GM21526 (cell line): Measurements from ENCODE around the gene VPS26A.

Experiments
- ATAC-seq: cut with Tn5 transposase; IDR thresholded peaks from one replicate; pipeline ENCODE4 v1.9.1; 2021; ENCODE audit warnings: moderate library complexity; ENCODE audit not compliant: unreplicated experiment, low FRiP score

Gene VPS26A

DNA sequence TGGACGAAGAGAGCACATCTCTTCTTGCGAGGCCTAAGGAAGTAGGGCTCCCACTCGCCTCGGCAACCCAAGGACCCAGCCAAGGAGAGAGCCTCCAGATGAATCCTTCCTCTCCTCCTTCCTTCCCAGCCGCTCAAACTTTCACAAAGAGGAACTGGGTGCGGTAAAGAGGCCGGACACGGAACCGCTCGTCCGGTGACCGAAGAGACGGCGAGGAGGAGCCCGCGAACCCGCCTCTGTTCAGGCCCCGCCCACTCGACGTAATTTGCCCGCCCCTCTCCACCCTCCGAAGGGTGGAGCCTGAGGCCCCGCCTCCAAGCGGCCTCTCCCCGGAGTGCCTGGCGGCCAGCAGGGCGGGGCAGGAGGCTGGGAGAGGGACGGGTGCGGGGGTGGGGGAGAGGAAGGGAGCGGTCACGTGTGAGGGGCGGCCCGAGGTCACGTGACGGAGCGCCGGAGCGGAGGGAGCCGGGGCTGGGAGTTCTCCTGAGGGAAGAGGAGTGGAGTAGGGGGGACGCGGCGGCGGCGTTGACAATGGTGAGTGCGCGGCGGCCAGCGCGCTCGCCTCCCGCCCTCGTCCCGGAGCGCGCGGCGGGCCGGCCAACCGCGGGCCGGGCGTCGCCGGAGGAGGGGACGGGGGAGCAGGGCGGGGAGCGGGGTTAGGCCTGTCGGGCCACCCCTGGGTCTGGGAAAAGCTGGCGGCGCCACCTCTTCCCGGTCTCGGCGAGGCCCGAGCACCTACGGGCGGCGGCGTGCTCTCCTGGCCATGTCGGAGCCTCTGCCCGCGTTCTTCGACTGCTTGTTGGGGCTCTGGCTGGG, at the start of gene VPS26A:
Gene VPS26A, plus strand, starts transcription at position 432 of the 816 bp plus-strand sequence. Its CDS starts 100 bp downstream, at position 532.
- peak; percentile 72 for ATAC-seq

DNA sequence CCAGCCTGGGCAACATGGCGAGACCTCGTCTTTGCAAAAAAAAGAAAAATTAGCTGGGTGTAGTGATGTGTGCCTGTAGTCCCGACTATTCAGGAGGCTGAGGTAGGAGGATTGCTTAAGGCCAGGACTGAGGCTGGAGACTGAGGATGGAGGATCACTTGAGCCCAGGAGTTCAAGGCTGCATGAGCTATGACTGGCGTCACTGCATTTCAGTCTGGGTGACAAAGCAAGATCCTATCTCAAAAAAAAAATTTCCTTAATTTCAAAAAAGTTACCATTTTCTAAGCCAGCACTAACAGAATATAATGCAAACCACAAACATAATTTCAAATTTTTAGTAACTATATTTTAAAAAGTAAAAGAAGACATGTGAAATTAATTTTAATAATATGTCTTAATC, 49.4 kb upstream of the VPS26A start:
- no peak for ATAC-seq

DNA sequence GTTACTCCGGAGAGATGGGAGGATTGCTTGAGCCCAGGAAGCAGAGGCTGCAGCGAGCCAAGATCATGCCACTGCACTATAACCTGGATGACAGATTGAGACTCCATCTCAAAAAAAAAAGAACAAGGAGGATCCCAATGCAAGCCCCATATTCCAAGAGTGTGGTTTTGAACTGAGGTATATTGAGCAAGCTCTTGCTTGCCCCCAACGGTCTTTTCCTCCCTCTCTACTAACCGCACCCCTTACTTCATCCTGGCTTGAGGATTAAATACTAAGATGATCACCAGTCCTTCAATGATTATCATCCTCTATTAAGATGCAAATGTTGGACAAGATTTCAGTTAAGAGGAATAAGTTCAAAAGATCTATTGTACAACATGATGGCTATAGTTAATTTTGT, 48.5 kb upstream of the VPS26A start:
- ATAC-seq: no peak

DNA sequence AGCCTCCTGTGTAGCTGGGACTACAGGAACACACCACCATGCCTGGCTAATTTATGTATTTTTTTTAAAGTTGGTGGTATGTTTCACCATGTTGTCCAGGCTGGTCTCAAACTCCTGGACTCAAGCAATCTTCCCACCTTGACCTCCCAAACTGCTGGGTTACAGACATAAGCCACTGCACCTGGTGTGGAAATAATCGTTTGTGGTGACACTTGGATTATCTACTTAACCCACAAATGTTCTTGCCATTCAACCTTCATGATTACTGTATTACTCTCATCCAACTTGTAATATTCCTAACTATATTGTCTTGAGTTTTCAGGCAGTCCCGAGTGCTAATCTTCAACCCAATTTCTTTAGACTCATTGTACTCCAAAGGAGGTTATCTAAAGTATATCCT, 45.7 kb upstream of the VPS26A start:
- no peak for ATAC-seq

DNA sequence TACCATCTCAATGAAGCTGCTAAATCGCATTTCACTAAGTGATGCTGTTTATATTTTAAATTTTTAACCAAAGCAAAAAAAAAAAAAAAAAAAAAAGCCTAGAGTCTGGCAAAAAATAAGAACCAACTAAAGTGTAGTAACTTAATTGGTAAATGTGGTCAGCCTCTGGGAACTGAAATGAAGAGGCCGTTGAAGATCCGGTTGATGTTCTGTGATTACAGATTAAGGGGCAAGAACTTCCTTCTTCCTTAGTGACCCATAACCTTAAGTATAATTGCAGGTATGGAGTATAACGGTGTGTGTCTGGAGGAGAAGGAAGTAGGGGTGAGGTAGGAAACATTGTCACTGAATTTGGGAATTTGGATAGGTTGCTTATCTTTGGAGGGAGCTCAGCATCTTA, 43.8 kb upstream of the VPS26A start:
- ATAC-seq: no peak

DNA sequence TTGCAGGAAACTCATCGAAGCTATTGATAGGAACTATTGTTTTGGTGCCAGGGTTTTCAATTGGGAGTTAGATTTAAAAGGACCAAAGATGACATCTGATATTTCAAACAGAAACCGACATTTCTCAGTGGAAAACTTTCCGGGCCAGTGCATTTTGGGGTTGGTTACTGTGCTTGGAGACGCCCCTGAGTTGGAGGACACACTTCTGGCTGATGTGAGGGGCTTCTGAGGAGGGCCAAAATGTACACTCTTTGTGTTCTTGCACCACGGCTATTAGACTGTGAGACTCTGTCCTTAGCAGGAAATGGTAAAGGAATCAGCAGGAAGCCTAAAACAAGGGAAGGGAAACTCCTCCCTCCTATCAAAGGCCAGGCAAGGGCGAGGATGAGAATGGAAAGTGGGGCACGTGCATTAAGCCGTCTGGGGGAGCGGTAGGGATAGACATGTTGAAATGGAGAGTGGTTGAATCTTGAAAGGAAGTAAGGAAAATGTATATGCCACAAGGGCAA, 37.9 kb upstream of the VPS26A start:
- no peak for ATAC-seq

DNA sequence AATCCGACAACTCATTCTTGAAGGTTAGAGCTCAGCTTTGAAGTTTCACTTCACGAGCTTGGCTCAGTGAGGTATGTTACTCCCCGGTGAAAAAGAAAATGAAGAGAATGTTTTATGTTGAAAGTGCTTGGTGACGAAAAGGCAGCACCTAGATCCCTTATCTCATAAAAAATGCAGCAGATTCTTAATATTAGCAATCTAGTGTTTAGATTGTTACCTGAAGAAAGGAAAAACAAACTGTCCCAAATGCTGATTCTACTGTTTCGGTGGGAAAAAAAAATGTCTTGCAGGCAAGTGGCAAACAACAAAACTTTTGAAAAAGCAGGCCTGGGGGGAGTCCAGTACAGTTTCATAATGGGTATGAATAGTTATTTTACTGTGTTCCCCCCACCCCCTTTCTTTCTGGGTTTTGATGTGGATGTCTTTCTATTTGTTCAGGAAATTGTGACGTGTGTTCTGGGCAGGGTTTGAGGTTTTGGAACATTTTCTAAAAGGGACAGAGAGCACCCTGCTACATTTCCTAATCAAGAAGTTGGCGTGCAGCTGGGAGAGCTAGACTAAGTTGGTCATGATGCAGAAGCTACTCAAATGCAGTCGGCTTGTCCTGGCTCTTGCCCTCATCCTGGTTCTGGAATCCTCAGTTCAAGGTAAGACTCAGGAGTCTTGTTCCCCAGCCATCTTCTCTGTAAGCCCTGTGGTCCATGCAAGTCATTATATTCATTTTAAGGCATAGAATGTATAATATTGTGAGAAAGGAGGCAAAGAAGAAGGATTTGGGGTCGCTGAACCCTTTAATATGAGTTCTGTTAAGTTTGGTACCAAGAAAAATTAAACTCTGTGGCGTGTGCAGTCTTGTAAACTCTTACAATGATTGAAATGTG, 36.1 kb upstream of the VPS26A start, which contains the start of gene SRGN:
Gene SRGN, plus strand, starts transcription at position 514 of the 881 bp plus-strand sequence. Its CDS starts 55 bp downstream, at position 569.
- ATAC-seq: peak; percentile 38

DNA sequence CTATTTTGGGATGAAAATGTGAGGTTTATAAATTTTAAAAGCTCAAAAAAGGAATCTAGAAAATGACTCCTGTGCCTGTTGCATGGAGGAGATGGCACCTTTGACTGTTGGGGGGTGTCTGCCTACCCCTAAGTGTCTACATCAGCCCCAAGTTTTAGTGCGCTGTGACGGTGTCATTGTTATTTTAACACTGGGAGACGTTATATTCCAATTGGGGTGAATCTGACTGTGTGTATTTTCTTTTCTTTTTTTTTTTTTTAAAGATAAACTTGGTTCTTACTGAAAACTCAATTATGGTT, 35.6 kb upstream of the VPS26A start:
- no peak for ATAC-seq

DNA sequence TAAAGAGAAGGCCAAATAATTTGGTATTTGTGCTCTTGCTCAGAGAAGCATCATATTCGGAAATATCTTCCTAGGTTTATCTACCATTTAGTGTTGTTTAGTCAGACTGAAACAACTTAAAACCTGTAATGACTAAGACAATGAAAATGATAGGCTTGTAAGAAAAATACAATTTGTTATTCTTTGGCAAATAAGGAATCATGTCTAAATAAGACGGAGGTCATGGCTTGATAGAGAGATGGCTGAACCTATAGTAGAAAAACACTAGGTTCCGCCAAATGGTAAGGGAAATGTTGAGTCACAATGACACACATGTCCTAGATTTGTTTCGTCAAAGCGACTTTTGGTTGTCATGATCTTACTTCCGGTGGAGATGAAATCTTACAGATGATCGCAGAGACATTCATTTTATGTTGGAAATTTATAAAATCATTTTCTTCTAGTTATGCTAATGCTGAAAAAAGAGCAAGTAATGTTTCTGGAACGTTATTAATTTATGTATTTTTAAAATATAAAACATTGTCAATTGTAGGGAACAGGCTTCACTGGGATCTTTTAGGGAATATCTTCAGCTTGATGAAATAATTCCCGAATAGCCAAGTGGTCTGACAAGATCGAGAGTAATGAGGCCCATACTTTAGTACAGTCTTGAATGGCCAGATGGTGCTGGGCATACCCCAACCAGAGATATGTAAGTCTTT, 35.0 kb upstream of the VPS26A start:
- no peak for ATAC-seq

DNA sequence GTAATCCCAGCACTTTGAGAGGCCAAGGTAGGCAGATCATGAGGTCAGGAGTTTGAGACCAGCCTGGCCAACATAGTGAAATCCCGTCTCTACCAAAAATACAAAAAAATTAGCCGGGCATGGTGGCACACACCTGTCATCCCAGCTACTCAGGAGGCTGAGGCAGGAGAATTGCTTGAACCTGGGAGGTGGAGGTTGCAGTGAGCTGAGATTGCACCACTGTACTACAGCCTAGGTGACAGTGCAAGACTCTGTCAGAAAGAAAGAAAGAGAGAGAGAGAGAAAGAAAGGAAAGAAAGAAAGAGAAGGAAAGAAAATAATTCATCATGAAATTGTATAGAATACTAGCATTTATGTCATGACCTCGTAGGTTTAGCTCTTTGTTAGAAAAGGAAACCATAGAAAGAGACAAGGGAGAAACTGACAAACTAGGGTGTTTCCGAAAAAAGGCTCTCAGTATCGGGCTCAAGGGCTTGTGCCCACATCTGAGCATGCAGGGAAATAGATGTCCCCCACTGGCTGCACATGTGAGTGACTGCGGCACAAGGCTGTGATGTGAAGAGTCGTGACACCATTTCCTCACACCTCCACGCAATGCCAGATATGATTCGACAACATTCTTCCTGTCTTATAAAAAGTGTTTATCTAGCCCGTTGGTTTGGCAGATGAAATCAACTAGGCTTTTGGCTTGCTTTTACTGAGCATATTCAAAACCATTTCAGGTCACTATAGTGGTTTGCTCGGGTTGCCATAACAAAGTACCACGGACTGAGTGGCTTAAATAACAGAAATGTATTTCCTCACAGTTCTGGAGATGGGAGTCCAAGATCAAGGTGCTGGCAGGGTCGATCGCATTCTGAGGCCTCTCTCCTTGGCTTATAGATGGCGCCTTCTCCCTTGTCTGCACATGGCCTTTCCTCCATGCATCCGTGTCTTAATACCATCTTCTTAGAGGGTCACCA, 34.1 kb upstream of the VPS26A start:
- ATAC-seq: no peak

DNA sequence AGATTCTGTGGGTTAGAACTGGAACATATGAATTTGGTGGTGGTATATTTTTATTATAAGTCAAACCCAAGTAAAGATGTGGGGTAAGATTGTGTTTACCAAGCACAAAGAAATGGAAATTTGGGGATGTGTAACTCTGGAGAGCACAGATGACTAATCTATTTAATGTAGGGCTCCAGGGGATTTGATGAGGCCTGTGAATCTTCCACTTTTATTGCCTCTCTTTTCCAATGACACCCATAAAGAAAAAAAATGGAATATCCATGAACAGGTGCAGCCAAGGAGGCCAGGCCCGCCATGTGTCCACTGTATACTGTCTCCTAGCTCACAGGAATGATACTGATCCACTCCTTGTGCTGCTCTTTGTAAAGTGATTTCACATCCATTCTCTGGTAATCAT, 33.3 kb upstream of the VPS26A start:
- no peak for ATAC-seq

DNA sequence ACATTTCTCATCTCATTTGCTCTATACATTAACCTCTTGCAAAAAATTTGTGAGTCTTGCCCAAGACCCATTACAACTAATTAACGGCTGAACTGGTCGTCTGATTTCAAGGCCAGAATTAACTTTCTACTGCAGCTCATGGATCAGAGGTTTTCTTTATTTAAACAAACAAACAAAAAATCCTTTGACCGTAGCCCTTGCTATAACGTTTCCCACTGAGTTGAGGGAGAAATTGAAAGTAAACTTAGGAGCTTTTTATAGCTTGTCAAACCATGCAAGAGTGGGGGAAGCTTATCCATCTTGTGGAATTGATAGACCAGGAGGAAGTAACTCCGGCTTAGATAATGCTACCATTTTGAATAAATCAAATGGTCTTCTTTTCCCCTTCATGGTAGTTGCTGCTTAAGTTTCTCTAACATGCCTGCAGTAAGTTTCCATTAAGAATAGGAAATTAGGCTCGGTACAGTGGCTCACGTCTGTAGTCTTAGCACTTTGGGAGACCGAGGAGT, 32.8 kb upstream of the VPS26A start:
- ATAC-seq: no peak

DNA sequence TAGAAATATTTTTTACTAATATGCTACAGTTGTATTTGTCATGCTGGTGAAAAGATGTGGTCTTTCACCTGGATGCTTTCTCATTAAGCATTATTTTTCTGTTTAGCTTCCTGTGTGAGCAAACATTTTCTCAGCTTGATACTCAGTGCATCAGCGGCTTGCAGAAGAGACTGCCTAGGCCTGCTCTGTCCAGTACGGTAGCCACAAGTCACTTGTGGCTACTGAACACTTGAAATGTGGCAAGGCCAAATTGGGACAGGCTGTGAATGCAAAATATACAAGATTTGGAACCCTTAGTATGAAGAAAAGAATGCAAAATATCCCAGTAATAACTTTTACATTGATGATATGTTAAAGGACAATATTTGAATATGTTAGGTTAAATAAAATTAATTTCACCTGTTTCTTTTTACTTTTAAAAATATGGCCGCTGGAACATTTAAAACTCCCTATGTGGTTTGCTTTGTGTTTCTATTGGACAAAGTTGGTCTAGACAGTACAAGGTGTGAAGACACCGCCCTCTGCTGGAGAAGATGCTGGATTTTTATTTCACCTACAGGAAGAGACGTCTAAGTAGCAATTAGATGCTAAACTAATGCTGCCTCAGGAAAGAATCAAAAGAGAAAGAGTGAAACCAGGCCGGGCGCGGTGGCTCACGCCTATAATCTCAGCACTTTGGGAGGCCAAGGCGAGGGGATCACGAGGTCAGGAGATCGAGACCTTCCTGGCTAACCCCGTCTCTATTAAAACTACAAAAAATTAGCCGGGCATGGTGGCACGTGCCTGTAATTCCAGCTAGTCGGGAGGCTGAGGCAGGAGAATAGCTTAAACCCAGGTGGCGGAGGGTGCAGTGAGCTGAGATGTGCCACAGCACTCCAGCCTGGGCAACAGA, 30.8 kb upstream of the VPS26A start:
- ATAC-seq: peak; percentile 34

DNA sequence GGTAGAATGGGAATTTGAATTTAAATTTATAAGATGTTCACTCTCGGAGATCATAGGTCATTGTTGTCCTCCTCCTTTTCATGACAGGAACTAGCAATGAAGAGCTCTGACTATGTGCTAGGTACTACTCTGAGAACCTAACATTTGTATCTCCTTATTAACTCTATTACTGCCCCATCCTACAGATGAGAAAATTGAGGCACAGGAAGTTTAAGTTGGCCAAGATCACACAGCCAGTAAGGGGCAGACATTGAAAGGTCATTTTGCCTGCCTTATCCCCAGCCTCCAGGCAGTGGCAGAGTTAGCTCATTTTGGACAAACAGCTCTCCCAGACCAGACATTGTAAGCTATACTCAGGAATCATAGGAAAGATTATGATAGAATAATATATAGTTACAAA, 30.0 kb upstream of the VPS26A start:
- ATAC-seq: no peak

DNA sequence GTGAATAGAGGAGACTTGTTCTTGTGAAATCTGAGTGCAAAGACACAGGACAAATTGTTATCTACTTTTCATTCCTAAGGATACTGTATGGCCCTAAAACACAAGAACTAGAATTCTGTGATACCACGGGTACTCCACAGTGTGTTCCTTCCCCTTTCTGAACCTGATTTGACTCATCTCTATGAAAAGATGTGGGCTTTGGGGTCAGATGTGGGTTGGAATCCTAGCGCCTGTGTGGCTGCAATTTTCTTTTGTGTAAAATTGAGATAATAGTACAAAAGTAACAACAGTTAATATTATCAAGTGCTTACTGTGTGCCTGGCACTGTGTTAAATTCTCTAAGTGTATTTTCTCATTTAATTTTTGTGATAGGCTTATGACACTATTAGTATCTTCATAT, 27.9 kb upstream of the VPS26A start:
- no peak for ATAC-seq

DNA sequence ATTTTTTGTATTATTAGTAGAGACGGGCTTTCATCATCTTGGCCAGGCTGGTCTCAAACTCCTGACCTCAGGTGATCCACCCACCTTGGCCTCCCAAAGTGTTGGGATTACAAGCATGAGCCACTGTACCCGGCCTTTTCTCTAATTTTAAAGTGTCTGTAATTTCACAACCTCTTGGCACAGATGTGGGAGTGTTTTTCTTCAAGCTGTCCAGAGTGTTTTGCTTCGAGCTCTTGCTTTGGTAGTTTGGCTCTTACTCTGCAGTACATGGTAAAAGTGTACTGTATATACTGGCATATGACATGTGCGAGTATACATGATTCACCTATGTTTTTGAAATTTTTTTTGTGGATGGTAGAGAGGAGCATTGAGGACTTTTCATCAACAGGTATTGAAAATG, 26.2 kb upstream of the VPS26A start:
- ATAC-seq: no peak

DNA sequence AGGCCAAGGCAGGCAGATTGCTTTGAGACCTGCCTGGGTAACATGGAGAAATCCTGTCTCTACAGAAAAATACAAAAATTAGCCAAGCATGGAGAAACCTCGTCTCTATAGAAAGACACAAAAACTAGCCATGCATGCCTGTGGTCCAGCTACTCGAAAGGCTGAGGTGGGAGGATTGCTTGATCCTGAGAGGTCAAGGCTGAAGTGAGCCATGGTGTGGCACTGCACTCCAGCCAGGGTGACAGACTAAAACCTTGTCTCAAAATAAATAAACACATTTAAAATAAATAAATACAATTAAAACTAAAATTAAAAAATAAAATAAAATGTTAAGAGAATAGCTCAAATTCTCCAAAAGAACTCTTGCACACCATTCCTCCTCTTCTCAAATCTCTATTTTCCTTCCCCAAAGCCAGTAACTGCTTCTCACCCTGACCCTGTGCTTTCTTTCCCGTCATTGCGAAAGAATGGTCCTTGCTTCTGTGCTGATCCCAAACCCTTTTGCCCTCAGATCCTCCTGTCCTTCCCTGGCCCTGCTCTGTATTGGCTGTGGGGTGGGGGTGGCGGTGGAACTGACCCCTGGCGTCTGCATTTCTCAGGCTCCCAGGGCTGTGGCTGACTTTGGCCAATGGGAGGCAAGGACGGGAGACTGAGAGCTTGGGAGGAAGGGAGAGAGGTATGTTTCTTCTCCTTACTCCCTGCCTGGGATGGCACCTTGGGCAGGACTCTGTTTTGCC, 23.7 kb upstream of the VPS26A start:
- ATAC-seq: no peak
